Breast epithelium (tissue), 3 donors: Measurements from ENCODE around the gene GDA.

Experiments
- POLR2A ChIP-seq: fragments of 450-650 bp; IDR thresholded peaks from one replicate; pipeline ENCODE4 v1.6.1; 2016; ENCODE audit warnings: antibody characterized with exemption, mild to moderate bottlenecking, moderate library complexity
- POLR2AphosphoS5 ChIP-seq, 3 donors: sonication (generic); formaldehyde crosslinking; IDR thresholded peaks; one replicate each; pipeline ENCODE4 v1.6.1; 2017; ENCODE audit warnings: antibody characterized with exemption in 3 of 3
- TF ChIP-seq, protein P1 (sequence below), 3 donors: fragments of 450-650 bp; IDR thresholded peaks; one replicate each; pipeline ENCODE4 v1.5.1; 2016 to 2017; ENCODE audit warnings: antibody characterized with exemption in 3 of 3, mild to moderate bottlenecking in 3 of 3, moderate library complexity in 3 of 3

DNA sequence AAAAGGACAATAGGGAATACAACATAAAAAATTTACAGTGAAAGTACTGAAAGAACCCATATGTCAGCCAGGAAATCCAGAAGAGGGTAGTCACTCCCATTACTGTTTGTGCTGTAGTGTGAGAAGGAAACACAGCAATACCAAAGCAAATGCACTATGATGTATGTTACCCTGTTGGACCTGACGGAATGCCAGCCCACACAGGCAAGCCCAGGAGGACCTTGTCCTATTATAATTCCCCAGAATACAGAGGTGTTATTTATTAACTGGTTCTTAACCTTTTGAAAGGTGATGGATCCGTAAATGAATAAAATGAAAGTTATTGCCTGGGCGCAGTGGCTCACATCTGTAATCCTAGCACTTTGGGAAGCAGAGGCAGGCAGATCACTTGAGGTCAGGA, 79.0 kb downstream of the GDA start:
- no peak for TF ChIP-seq POLR2AphosphoS5 (IDR thresholded peaks at IDR 0.05)
- TF ChIP-seq, protein P1, sequence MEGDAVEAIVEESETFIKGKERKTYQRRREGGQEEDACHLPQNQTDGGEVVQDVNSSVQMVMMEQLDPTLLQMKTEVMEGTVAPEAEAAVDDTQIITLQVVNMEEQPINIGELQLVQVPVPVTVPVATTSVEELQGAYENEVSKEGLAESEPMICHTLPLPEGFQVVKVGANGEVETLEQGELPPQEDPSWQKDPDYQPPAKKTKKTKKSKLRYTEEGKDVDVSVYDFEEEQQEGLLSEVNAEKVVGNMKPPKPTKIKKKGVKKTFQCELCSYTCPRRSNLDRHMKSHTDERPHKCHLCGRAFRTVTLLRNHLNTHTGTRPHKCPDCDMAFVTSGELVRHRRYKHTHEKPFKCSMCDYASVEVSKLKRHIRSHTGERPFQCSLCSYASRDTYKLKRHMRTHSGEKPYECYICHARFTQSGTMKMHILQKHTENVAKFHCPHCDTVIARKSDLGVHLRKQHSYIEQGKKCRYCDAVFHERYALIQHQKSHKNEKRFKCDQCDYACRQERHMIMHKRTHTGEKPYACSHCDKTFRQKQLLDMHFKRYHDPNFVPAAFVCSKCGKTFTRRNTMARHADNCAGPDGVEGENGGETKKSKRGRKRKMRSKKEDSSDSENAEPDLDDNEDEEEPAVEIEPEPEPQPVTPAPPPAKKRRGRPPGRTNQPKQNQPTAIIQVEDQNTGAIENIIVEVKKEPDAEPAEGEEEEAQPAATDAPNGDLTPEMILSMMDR (IDR thresholded peaks at IDR 0.05) = no peak
- TF ChIP-seq POLR2A = no peak
